K562 (cell line): ENCODE measurements around the gene TNIP2. TPM values are rescaled to one million over a fixed set of nuclear protein-coding genes. Genes with fewer than 3 reads are reported as not detected.
A peak's percentile ranks its signal among the peaks of the same experiment; 100 is the strongest.

Experiments
- ATAC-seq: fragments of 200-7000 bp; cut with Tn5 transposase; 3 replicates; pipeline ENCODE4 v1.9.1; 2020; ENCODE audit warnings: moderate library complexity
- BruUV-seq: library from RNA; stranded (reverse); fragments of 400-500 nt; replicated peaks from 2 replicates; lab custom pipeline; 2021; lab: Mats Ljungman, UMichigan
- CTCF ChIA-PET: fragments of 300-600 bp; formaldehyde crosslinking; extraction: SDS; loops from one replicate; lab custom pipeline; 2021; ENCODE audit warnings: low intra/inter-chr PET ratio; lab: Yijun Ruan, JAX
- POLR2A ChIA-PET: fragments of 300-600, 350-650 bp; sonication (Branson Sonifier 250); formaldehyde crosslinking; extraction: SDS; loops from one replicate; lab custom pipeline; 2021; ENCODE audit warnings: antibody characterized with exemption, inconsistent platforms; lab: Yijun Ruan, JAX
- DNase-seq, 4 experiments: peaks; one replicate each; pipeline versions ENCODE4 v3.0.0 to v3.0.0-alpha.2; 2011 to 2018; ENCODE audit warnings: low spot score in 3 of 4, mixed read lengths in 3 of 4; ENCODE audit errors: extremely low read depth in 1 of 4
- FAIRE-seq: peaks from 2 replicates; lab custom pipeline; 2011; peaks lifted over from hg19 to GRCh38; lab: Jason Lieb, UNC
- H2AFZ ChIP-seq: 2 replicates; pipeline ENCODE4 v1.6.0; 2011; ENCODE audit warnings: low read depth, low read length, control low read depth, inconsistent platforms
- H3K27ac ChIP-seq: fragments of 200-600 bp; 3 replicates; pipeline ENCODE4 v1.8.0; 2011; ENCODE audit warnings: low read depth, mild to moderate bottlenecking, control low read depth, inconsistent platforms, low read length, moderate library complexity, mixed read lengths; ENCODE audit errors: extremely low read depth
- H3K27me3 ChIP-seq, 2 experiments: fragments of 300-600 bp in 1 of 2; 2 replicates in 1 of 2; 3 replicates in 1 of 2; pipeline versions ENCODE4 v1.6.0 to v1.8.0; 2011; ENCODE audit warnings: inconsistent platforms in 2 of 2, low read length in 2 of 2, mild to moderate bottlenecking in 1 of 2, mixed read lengths in 1 of 2, moderate library complexity in 1 of 2; ENCODE audit not compliant: control insufficient read depth in 2 of 2, insufficient read depth in 2 of 2
- H3K36me3 ChIP-seq: fragments of 300-600 bp; 3 replicates; pipeline ENCODE4 v1.8.0; 2011; ENCODE audit warnings: mild to moderate bottlenecking, low read length, inconsistent platforms; ENCODE audit not compliant: control insufficient read depth, insufficient read depth
- H3K4me1 ChIP-seq, 2 experiments: fragments of 200-600 bp in 1 of 2; replicated peaks in 1 of 2; 2 replicates in 1 of 2; 3 replicates in 1 of 2; pipeline versions ENCODE4 v1.5.1 to v1.8.0; 2011; ENCODE audit warnings: inconsistent platforms in 2 of 2, low read length in 2 of 2, mild to moderate bottlenecking in 1 of 2, mixed read lengths in 1 of 2, moderate library complexity in 1 of 2; ENCODE audit not compliant: control insufficient read depth in 2 of 2, insufficient read depth in 2 of 2
- H3K4me2 ChIP-seq: 2 replicates; pipeline ENCODE4 v1.6.1; 2011; ENCODE audit warnings: low read length, control low read depth, inconsistent platforms, mixed read lengths; ENCODE audit not compliant: insufficient read depth
- H3K4me3 ChIP-seq: fragments of 200-600 bp; sonication (generic), shearing (Covaris generic); 2 replicates; pipeline ENCODE4 v1.5.1; 2016; ENCODE audit warnings: control low read depth, inconsistent platforms
- H3K79me2 ChIP-seq: fragments of 200-600 bp; 3 replicates; pipeline ENCODE4 v1.8.0; 2011; ENCODE audit warnings: low read length, inconsistent platforms; ENCODE audit not compliant: control insufficient read depth, insufficient read depth
- H3K9ac ChIP-seq, 2 experiments: 2 replicates each; pipeline versions ENCODE4 v1.6.0 to v1.6.1; 2011; ENCODE audit warnings: low read depth in 2 of 2, low read length in 2 of 2, control low read depth in 1 of 2, inconsistent platforms in 1 of 2, mild to moderate bottlenecking in 1 of 2, mixed read lengths in 1 of 2; ENCODE audit not compliant: insufficient read depth in 1 of 2
- H3K9me1 ChIP-seq: one replicate; pipeline ENCODE4 v1.6.0; 2011; ENCODE audit warnings: inconsistent platforms, mild to moderate bottlenecking, low read length, moderate library complexity; ENCODE audit not compliant: control insufficient read depth, insufficient read depth
- H3K9me3 ChIP-seq: replicated peaks from 2 replicates; pipeline ENCODE4 v1.5.1; 2011; ENCODE audit warnings: low read depth, low read length, inconsistent platforms; ENCODE audit not compliant: control insufficient read depth, insufficient read depth
- H4K20me1 ChIP-seq: replicated peaks from 2 replicates; pipeline ENCODE4 v1.6.1; 2011; ENCODE audit warnings: low read length, inconsistent platforms, mixed read lengths; ENCODE audit not compliant: control insufficient read depth, insufficient read depth
- BCOR ChIP-seq: fragments of 450-650 bp; IDR thresholded peaks from 2 replicates; pipeline ENCODE4 v1.6.1; 2016
- IFI16 ChIP-seq: fragments of 250-450 bp; sonication (Bioruptor Pico); IDR thresholded peaks from 2 replicates; pipeline ENCODE4 v2.1.2; 2022; ENCODE audit warnings: mild to moderate bottlenecking, inconsistent platforms
- POLR2G ChIP-seq: fragments of 200-400 bp; formaldehyde crosslinking; IDR thresholded peaks from 2 replicates; pipeline ENCODE4 v1.6.1; 2017; ENCODE audit warnings: low read depth, mild to moderate bottlenecking, antibody characterized with exemption, low read length, moderate library complexity
- RAD21 ChIP-seq, 2 experiments: fragments of 250-450 bp in 1 of 2; fragments of 450-650 bp in 1 of 2; sonication (Bioruptor Pico) in 1 of 2; formaldehyde crosslinking in 1 of 2; IDR thresholded peaks in 1 of 2; conservative IDR thresholded peaks in 1 of 2; 2 replicates each; pipeline versions ENCODE4 v1.4.0 to v1.8.0; 2020 to 2022; ENCODE audit warnings: mild to moderate bottlenecking in 2 of 2, moderate library complexity in 1 of 2
- RBFOX2 ChIP-seq: fragments of 200-400 bp; formaldehyde crosslinking; IDR thresholded peaks from 2 replicates; pipeline ENCODE4 v1.6.1; 2017; ENCODE audit warnings: low read depth, mild to moderate bottlenecking, low read length, moderate library complexity
- TGIF2 ChIP-seq: sonication (generic); formaldehyde crosslinking; IDR thresholded peaks from 2 replicates; pipeline ENCODE4 v1.8.1; 2022; ENCODE audit warnings: mild to moderate bottlenecking, missing genetic modification reagents, moderate library complexity
- WGBS: fragments of 100-300 bp; shearing (Covaris generic); methylation state at CpG from one replicate; pipeline ENCODE4 v1.1.6; 2016; ENCODE audit warnings: low coverage, mixed read lengths; ENCODE audit not compliant: insufficient coverage; ENCODE audit errors: missing lambda C conversion rate; 5-methylcytosine and 5-hydroxymethylcytosine counted together
- in situ Hi-C: fragments of 300-500 bp; cut with MboI; formaldehyde crosslinking; loops from 4 replicates; pipeline ENCODE4 v1.15.0; 2018; ENCODE audit warnings: inconsistent platforms, mixed read lengths
- intact Hi-C: fragments of 100-400 bp; cut with micrococcal nuclease; formaldehyde crosslinking; loops from 2 replicates; pipeline ENCODE4 v1.14.2; 2022
- polyA plus RNA-seq, 8 experiments: library from polyadenylated mRNA; depleted of rRNA in 4 of 8; stranded (reverse) in 5 of 8; unstranded in 3 of 8; fragments of >200 nt; fragmentation: Nextera tagmentation in 2 of 8; fragmentation: Illumina TruSeq in 1 of 8; extraction: Ambion mirVana in 2 of 8; extraction: Trizol in 1 of 8; gene quantifications; 2 replicates each; pipeline versions ENCODE4 v1.2.1 to v1.2.3, GENCODE V29; 2011 to 2014; ENCODE audit warnings: inconsistent platforms in 1 of 8, missing spikeins in 1 of 8
- total RNA-seq, 7 experiments: library from RNA; depleted of rRNA in 6 of 7; stranded (reverse); fragments of >200 nt in 6 of 7; fragmentation: Illumina TruSeq in 2 of 7; extraction: Trizol in 2 of 7; gene quantifications; 2 replicates each; pipeline versions ENCODE4 v1.2.1 to v1.2.3, GENCODE V29; 2011 to 2021; ENCODE audit warnings: low replicate concordance in 1 of 7
- TF ChIP-seq, protein P1 (sequence below): fragments of 250-450 bp; sonication (Bioruptor Pico); IDR thresholded peaks from 2 replicates; pipeline ENCODE4 v1.8.0; 2022; ENCODE audit warnings: inconsistent platforms

The TNIP2 gene
- total and polyA plus RNA-seq, 9 of the 15 experiments (the other 6 are each of a cell fraction or from before 2014, with no cell fraction given) = 0.61 to 42.6 (median 19.5) TPM

GRCh38 chr4:2795893-2796848 lies 40.0 kb upstream of the TNIP2 start:
- H3K9me1 ChIP-seq = no peaks in the 10 kb centered on the region
- no peaks in the 10 kb centered on the region for H3K36me3 ChIP-seq
- BruUV-seq = no TSS peak
- H3K79me2 ChIP-seq = no peaks in the 10 kb centered on the region; the same call in 2 of the 3 replicates
- TF ChIP-seq BCOR = peak; percentile 70
- TF ChIP-seq RBFOX2 = 0 out of 2 replicates have a peak, but pooled peaks have one; percentile 43
- no peak for TF ChIP-seq TGIF2 (CRISPR knock-in tag)
- TF ChIP-seq IFI16 = no peak
- peak; percentile 31; the same call in 1 of the 2 replicates for TF ChIP-seq POLR2G
- TF ChIP-seq RAD21 (CRISPR knock-in tag; conservative IDR thresholded peaks at IDR 0.05 in 1 of 2, IDR thresholded peaks at IDR 0.05 in 1 of 2) = no peak
- TF ChIP-seq, protein P1, sequence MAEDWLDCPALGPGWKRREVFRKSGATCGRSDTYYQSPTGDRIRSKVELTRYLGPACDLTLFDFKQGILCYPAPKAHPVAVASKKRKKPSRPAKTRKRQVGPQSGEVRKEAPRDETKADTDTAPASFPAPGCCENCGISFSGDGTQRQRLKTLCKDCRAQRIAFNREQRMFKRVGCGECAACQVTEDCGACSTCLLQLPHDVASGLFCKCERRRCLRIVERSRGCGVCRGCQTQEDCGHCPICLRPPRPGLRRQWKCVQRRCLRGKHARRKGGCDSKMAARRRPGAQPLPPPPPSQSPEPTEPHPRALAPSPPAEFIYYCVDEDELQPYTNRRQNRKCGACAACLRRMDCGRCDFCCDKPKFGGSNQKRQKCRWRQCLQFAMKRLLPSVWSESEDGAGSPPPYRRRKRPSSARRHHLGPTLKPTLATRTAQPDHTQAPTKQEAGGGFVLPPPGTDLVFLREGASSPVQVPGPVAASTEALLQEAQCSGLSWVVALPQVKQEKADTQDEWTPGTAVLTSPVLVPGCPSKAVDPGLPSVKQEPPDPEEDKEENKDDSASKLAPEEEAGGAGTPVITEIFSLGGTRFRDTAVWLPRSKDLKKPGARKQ (CRISPR knock-in tag) = no peak
- no peak for ATAC-seq
- POLR2A ChIA-PET = interaction anchor here (0.6 to 0.7 kb wide), 2 partner anchors 11 to 31 kb away, joined by 3 to 4 read pairs; no protein-coding TSS in a partner anchor
- no peaks in the 10 kb centered on the region; the same call in 1 of the 2 replicates for H4K20me1 ChIP-seq
- no peak for DNase-seq
- CTCF ChIA-PET = no interaction called here
- H3K4me3 ChIP-seq = no peak overlapping the region
- H3K4me2 ChIP-seq = no peak overlapping the region
- WGBS = 70% methylated on average over 24 of the region's 27 CpGs
- no peaks in the 10 kb centered on the region for H3K27me3 ChIP-seq
- intact Hi-C loops (no loop called here), in situ Hi-C loops (no loop called here)
- no peak overlapping the region for H3K27ac ChIP-seq
- no peak overlapping the region for H2AFZ ChIP-seq
- peaks cover 24 to 100% of the 10 kb centered on the region in 2 experiments for H3K4me1 ChIP-seq
- H3K9ac ChIP-seq = peak overlapping the region in 1 of 2 experiments; percentile 50; a peak in 2 of 4 replicates
- no peak for FAIRE-seq
- no peaks in the 10 kb centered on the region for H3K9me3 ChIP-seq
